ENCODE measurements around the gene STARD5. TPM values are rescaled to one million over a fixed set of nuclear protein-coding genes. Genes with fewer than 3 reads are reported as not detected.

STARD5 gene
- total RNA-seq, 1 donor from 2014 or later, result 8.5 TPM

- H3K27me3 ChIP-seq, result peaks cover 3% of the 10 kb centered on the region
- no peak overlapping the region for H3K4me2 ChIP-seq
- Mint-ChIP-seq H3K36me3 (no peaks in the 10 kb centered on the region), H3K9me3 (no peaks in the 10 kb centered on the region), H3K4me1 (peaks cover 15% of the 10 kb centered on the region), H3K4me3 (no peak overlapping the region), H3K27ac (no peak overlapping the region), H3K27me3 (ENCODE audit: insufficient read depth, low read depth) (peaks cover 4% of the 10 kb centered on the region)
- H3K27ac ChIP-seq, result no peak overlapping the region
- no peak overlapping the region for H3K4me3 ChIP-seq
- H3K9ac ChIP-seq, result no peak overlapping the region
- H4K20me1 ChIP-seq (ENCODE audit: low read depth), result no peaks in the 10 kb centered on the region
- no peaks in the 10 kb centered on the region for H3K36me3 ChIP-seq
- no peak for DNase-seq (ENCODE audit: low spot score)
- TF ChIP-seq EZH2 (IDR thresholded peaks at IDR 0.05) (no peak), CTCF (IDR thresholded peaks at IDR 0.05) (no peak), EZH2phosphoT487 (IDR thresholded peaks at IDR 0.05) (no peak)
- peaks cover 4% of the 10 kb centered on the region for H3F3A ChIP-seq (ENCODE audit: low read depth)
- no peaks in the 10 kb centered on the region for H3K79me2 ChIP-seq (ENCODE audit: low read depth)
- H3K4me1 ChIP-seq, result no peaks in the 10 kb centered on the region
- H2AFZ ChIP-seq (replicated peaks), result no peak overlapping the region
- no peaks in the 10 kb centered on the region for H3K9me3 ChIP-seq (ENCODE audit: low read depth)
Measured at GRCh38 chr15:81261172-81261811, 62.6 kb downstream of the STARD5 start.

- Histone ChIP-seq H3K79me2 (ENCODE audit: low read depth) (no peaks in the 10 kb centered on the region), H3K9ac (no peak overlapping the region), H3K27me3 (peaks cover 3% of the 10 kb centered on the region), H3K27ac (no peak overlapping the region), H3K9me3 (ENCODE audit: low read depth) (no peaks in the 10 kb centered on the region), H3K4me2 (no peak overlapping the region), H3K36me3 (no peaks in the 10 kb centered on the region), H3K4me1 (no peaks in the 10 kb centered on the region), H2AFZ (replicated peaks) (no peak overlapping the region), H3F3A (ENCODE audit: low read depth) (no peaks in the 10 kb centered on the region), H4K20me1 (ENCODE audit: low read depth) (no peaks in the 10 kb centered on the region), H3K4me3 (no peak overlapping the region)
- Mint-ChIP-seq H3K36me3 (no peaks in the 10 kb centered on the region), H3K4me3 (no peak overlapping the region), H3K4me1 (peaks cover 6% of the 10 kb centered on the region), H3K9me3 (no peaks in the 10 kb centered on the region), H3K27ac (no peak overlapping the region), H3K27me3 (ENCODE audit: insufficient read depth, low read depth) (peaks cover 4% of the 10 kb centered on the region)
- TF ChIP-seq EZH2phosphoT487 (IDR thresholded peaks at IDR 0.05), result no peak
- no peak for TF ChIP-seq CTCF (IDR thresholded peaks at IDR 0.05)
- TF ChIP-seq EZH2 (IDR thresholded peaks at IDR 0.05), result no peak
- no peak for DNase-seq (ENCODE audit: low spot score)
Measured at GRCh38 chr15:81259760-81260298, 64.1 kb downstream of the STARD5 start.

Other genes with a start within 250 kb of the STARD5 start
- gene CFAP161, start 189.9 kb downstream of the STARD5 start, total RNA-seq (ENCODE audit: low replicate concordance), result 1.9 TPM in 1 of 2 replicates, not detected in the other
- 0.09 TPM in 1 of 2 replicates, not detected in the other for gene IL16, start 127.3 kb downstream of the STARD5 start, total RNA-seq (ENCODE audit: low replicate concordance)
- 0.09 and 0.13 TPM in 2 replicates for gene TMC3, start 50.1 kb upstream of the STARD5 start, total RNA-seq (ENCODE audit: low replicate concordance)